GM18526 (cell line): Measurements from ENCODE around the gene SREBF1.

Experiments used
- POLR2A ChIP-seq: IDR thresholded peaks from 3 replicates; pipeline ENCODE4 v1.6.1; 2011; ENCODE audit not compliant: insufficient read length; ENCODE audit errors: extremely low read depth

SREBF1 gene

GRCh38 chr17:17824783-17825614 is 11.8 kb downstream of the SREBF1 start:
- TF ChIP-seq POLR2A, result no peak

- TF ChIP-seq POLR2A, result no peak
Measured at GRCh38 chr17:17824119-17824782, 12.5 kb downstream of the SREBF1 start.

GRCh38 chr17:17823433-17824118 is 13.2 kb downstream of the SREBF1 start:
- TF ChIP-seq POLR2A, result peak; percentile 67

GRCh38 chr17:17822616-17823015 is 14.2 kb downstream of the SREBF1 start:
- peak; percentile 19 for TF ChIP-seq POLR2A

GRCh38 chr17:17822189-17822588 is 14.6 kb downstream of the SREBF1 start:
- TF ChIP-seq POLR2A, result no peak

- TF ChIP-seq POLR2A, result no peak
Measured at GRCh38 chr17:17820463-17821158, 16.2 kb downstream of the SREBF1 start.

GRCh38 chr17:17820046-17820445 is 16.7 kb downstream of the SREBF1 start:
- TF ChIP-seq POLR2A, result no peak

GRCh38 chr17:17819561-17819995 is 17.2 kb downstream of the SREBF1 start:
- peak; percentile 24 for TF ChIP-seq POLR2A

GRCh38 chr17:17819111-17819510 is 17.7 kb downstream of the SREBF1 start:
- TF ChIP-seq POLR2A, result no peak

- TF ChIP-seq POLR2A, result no peak
Measured at GRCh38 chr17:17818088-17818526, 18.7 kb downstream of the SREBF1 start.

GRCh38 chr17:17817552-17817947 is 19.2 kb downstream of the SREBF1 start:
- no peak for TF ChIP-seq POLR2A

GRCh38 chr17:17816831-17817551 is 19.8 kb downstream of the SREBF1 start:
- no peak for TF ChIP-seq POLR2A

- TF ChIP-seq POLR2A, result peak; percentile 1
Measured at GRCh38 chr17:17816240-17816814, 20.5 kb downstream of the SREBF1 start.
